HG03108 (cell line): ENCODE results near the gene GNA14.
A peak's percentile ranks its signal among the peaks of the same experiment; 100 is the strongest.
"Not testable (repeated sequence)": the region's sequence is repeated elsewhere in the genome, so short reads cannot be mapped to it uniquely, and the experiment has no call there.

Experiments
- ATAC-seq: cut with Tn5 transposase; IDR thresholded peaks from one replicate; pipeline ENCODE4 v1.9.1; 2021; ENCODE audit warnings: moderate library complexity; ENCODE audit not compliant: unreplicated experiment

GNA14 gene

GRCh38 chr9:77455312-77455927 is 192.7 kb downstream of the GNA14 start:
- ATAC-seq: no peak

GRCh38 chr9:77454663-77455062 is 193.5 kb downstream of the GNA14 start:
- no peak for ATAC-seq

- no peak for ATAC-seq
Observed at GRCh38 chr9:77453825-77454647, 194.1 kb downstream of the GNA14 start.

GRCh38 chr9:77451507-77451906 is 196.6 kb downstream of the GNA14 start:
- no peak for ATAC-seq

GRCh38 chr9:77450085-77450475 is 198.0 kb downstream of the GNA14 start:
- no peak for ATAC-seq

GRCh38 chr9:77449240-77450084 is 198.7 kb downstream of the GNA14 start:
- ATAC-seq: no peak

- no peak for ATAC-seq
Observed at GRCh38 chr9:77447646-77448045, 200.5 kb downstream of the GNA14 start.

- no peak for ATAC-seq
Observed at GRCh38 chr9:77442436-77442835, 205.7 kb downstream of the GNA14 start.

- ATAC-seq: not testable (repeated sequence)
Observed at GRCh38 chr9:77441124-77441523, 207.0 kb downstream of the GNA14 start.

- ATAC-seq: no peak
Observed at GRCh38 chr9:77440057-77440456, 208.1 kb downstream of the GNA14 start.

- ATAC-seq: no peak
Observed at GRCh38 chr9:77438653-77439052, 209.5 kb downstream of the GNA14 start.

- no peak for ATAC-seq
Observed at GRCh38 chr9:77435688-77436087, 212.4 kb downstream of the GNA14 start.

- ATAC-seq: no peak
Observed at GRCh38 chr9:77435277-77435676, 212.8 kb downstream of the GNA14 start.

GRCh38 chr9:77433675-77434445 is 214.3 kb downstream of the GNA14 start:
- ATAC-seq: peak; percentile 79

GRCh38 chr9:77432053-77432452 is 216.1 kb downstream of the GNA14 start:
- ATAC-seq: no peak

GRCh38 chr9:77429928-77430327 is 218.2 kb downstream of the GNA14 start:
- ATAC-seq: no peak

- no peak for ATAC-seq
Observed at GRCh38 chr9:77427256-77427927, 220.7 kb downstream of the GNA14 start.

- ATAC-seq: no peak
Observed at GRCh38 chr9:77426712-77427111, 221.4 kb downstream of the GNA14 start.

- ATAC-seq: no peak
Observed at GRCh38 chr9:77424993-77425392, 223.1 kb downstream of the GNA14 start.

GRCh38 chr9:77423841-77424240 is 224.3 kb downstream of the GNA14 start:
- no peak for ATAC-seq
